ENCODE results near the gene EPC2. TPM values are rescaled to one million over a fixed set of nuclear protein-coding genes. Genes with fewer than 3 reads are reported as not detected.

The EPC2 gene
- total RNA-seq, 1 experiment from 2014 or later = 16.0 TPM

DNA sequence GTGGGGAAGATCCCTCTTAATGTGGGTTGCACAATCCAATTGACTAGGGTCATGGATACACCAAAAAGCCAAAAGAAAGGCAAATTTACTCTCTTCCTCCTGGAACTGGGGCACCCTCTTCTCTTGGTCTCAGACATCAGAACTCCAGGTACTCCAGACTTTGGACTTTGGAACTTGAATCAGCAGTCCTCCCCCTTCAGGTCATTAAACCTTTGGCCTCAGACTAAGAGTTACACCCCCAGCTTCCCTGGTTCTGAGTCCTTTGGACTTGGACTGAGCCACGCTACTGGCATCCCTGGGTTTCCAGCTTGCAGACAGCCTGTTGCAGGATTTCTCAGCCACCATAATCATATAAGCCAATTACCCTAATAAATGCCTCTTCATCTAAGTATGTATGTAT lies 179.6 kb downstream of the EPC2 start:
- no peaks in the 10 kb centered on the region for H3K36me3 ChIP-seq

DNA sequence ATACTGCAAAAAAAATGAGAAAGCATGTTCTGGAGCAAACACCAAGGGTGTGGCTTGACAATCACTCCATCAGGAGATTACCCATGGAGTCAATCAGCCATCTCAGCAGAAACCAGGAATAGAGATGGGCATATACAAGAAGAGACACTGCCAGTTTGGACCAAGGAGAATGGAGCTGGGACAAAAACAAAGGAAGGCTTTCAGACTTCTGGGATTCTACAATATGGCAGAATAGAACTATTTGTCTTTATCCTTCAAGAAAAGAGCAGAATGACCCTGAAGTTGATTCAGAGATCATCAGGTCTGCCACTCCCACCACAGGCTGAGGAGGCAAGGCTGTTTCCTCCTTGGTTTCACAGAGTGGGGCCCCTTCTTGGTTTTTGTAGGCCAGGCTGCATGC lies 182.2 kb downstream of the EPC2 start:
- H3K27ac ChIP-seq = no peak overlapping the region
- H3K4me3 ChIP-seq = no peak overlapping the region
- H3K27me3 ChIP-seq (replicated peaks) = no peaks in the 10 kb centered on the region
- peaks cover 2% of the 10 kb centered on the region; the same call in 1 of the 2 replicates for H3K9me3 ChIP-seq (replicated peaks)
- DNase-seq (ENCODE audit: low read depth in 1 of 2, low spot score in 2 of 2) = no peak
- no peaks in the 10 kb centered on the region for H3K36me3 ChIP-seq
- H3K4me1 ChIP-seq (replicated peaks) = no peaks in the 10 kb centered on the region

More for the DNA sequence above, 179.6 kb downstream of the EPC2 start:
- H3K4me1 ChIP-seq (replicated peaks) = no peaks in the 10 kb centered on the region
- no peak overlapping the region for H3K27ac ChIP-seq
- no peak overlapping the region for H3K4me3 ChIP-seq
- H3K9me3 ChIP-seq (replicated peaks) = peaks cover 2% of the 10 kb centered on the region; the same call in 1 of the 2 replicates
- no peaks in the 10 kb centered on the region for H3K27me3 ChIP-seq (replicated peaks)
- no peak for DNase-seq (ENCODE audit: low read depth in 1 of 2, low spot score in 2 of 2)

GRCh38 chr2:148828941-148829340 lies 184.4 kb downstream of the EPC2 start:
- H3K4me3 ChIP-seq = no peak overlapping the region
- H3K27ac ChIP-seq = no peak overlapping the region
- no peaks in the 10 kb centered on the region for H3K27me3 ChIP-seq (replicated peaks)
- H3K4me1 ChIP-seq (replicated peaks) = no peaks in the 10 kb centered on the region
- no peak for DNase-seq (ENCODE audit: low read depth in 1 of 2, low spot score in 2 of 2)
- H3K9me3 ChIP-seq (replicated peaks) = peaks cover 2% of the 10 kb centered on the region; the same call in 1 of the 2 replicates
- no peaks in the 10 kb centered on the region for H3K36me3 ChIP-seq

GRCh38 chr2:148829618-148830017 lies 185.1 kb downstream of the EPC2 start:
- no peak overlapping the region for H3K27ac ChIP-seq
- DNase-seq (ENCODE audit: low read depth in 1 of 2, low spot score in 2 of 2) = no peak
- H3K27me3 ChIP-seq (replicated peaks) = no peaks in the 10 kb centered on the region
- no peaks in the 10 kb centered on the region for H3K36me3 ChIP-seq
- H3K9me3 ChIP-seq (replicated peaks) = peaks cover 2% of the 10 kb centered on the region; the same call in 1 of the 2 replicates
- no peaks in the 10 kb centered on the region for H3K4me1 ChIP-seq (replicated peaks)
- H3K4me3 ChIP-seq = no peak overlapping the region

- Histone ChIP-seq H3K27ac (no peak overlapping the region), H3K9me3 (replicated peaks) (no peaks in the 10 kb centered on the region), H3K27me3 (replicated peaks) (no peaks in the 10 kb centered on the region; the same call in 1 of the 2 replicates), H3K36me3 (no peaks in the 10 kb centered on the region), H3K4me1 (replicated peaks) (no peaks in the 10 kb centered on the region), H3K4me3 (no peak overlapping the region)
- DNase-seq (ENCODE audit: low read depth in 1 of 2, low spot score in 2 of 2) = no peak
Measured at GRCh38 chr2:148832637-148833036, 188.1 kb downstream of the EPC2 start.

Other genes starting within 250 kb of the EPC2 start
- 0.11 TPM in 1 of 2 replicates, not detected in the other for gene KIF5C, start 230.5 kb downstream of the EPC2 start, total RNA-seq (2014; rRNA removed; shearing (Covaris generic))